WTC11 (cell line): ENCODE measurements around the gene AKT1S1. TPM values are rescaled to one million over a fixed set of nuclear protein-coding genes. Genes with fewer than 3 reads are reported as not detected.

ENCODE experiments used
- ATAC-seq: fragments of 200-7000 bp; cut with Tn5 transposase; 2 replicates; pipeline ENCODE4 v1.10.0; 2021; ENCODE audit warnings: mild to moderate bottlenecking, moderate library complexity
- CTCF ChIA-PET: fragments of 300-600 bp; sonication (Branson Sonifier 250); formaldehyde crosslinking; loops from one replicate; lab custom pipeline; 2021; ENCODE audit warnings: antibody characterized with exemption; lab: Charles Lee
- POLR2A ChIA-PET: fragments of 350-600 bp; sonication (Branson Sonifier 250); formaldehyde crosslinking; loops from one replicate; lab custom pipeline; 2021; ENCODE audit warnings: antibody characterized with exemption; lab: Charles Lee
- DNase-seq: peaks from one replicate; pipeline ENCODE4 v3.0.0; 2021; ENCODE audit warnings: low spot score
- H3K27ac Mint-ChIP-seq: 2 replicates; pipeline ENCODE4 v1.8.0; 2021; ENCODE audit warnings: mixed read lengths
- H3K27me3 Mint-ChIP-seq: 2 replicates; pipeline ENCODE4 v1.8.0; 2021; ENCODE audit warnings: low read depth, mild to moderate bottlenecking, moderate library complexity, mixed read lengths
- H3K36me3 Mint-ChIP-seq: 2 replicates; pipeline ENCODE4 v1.8.0; 2021; ENCODE audit warnings: mixed read lengths
- H3K4me1 Mint-ChIP-seq: 2 replicates; pipeline ENCODE4 v1.8.0; 2022; ENCODE audit warnings: mixed read lengths
- H3K4me3 Mint-ChIP-seq: 2 replicates; pipeline ENCODE4 v1.8.0; 2021; ENCODE audit warnings: mild to moderate bottlenecking, moderate library complexity, mixed read lengths
- H3K9me3 Mint-ChIP-seq: 2 replicates; pipeline ENCODE4 v1.8.0; 2021; ENCODE audit warnings: mixed read lengths
- ATF1 ChIP-seq: sonication (generic); formaldehyde crosslinking; IDR thresholded peaks from 2 replicates; pipeline ENCODE4 v1.8.1; 2023; ENCODE audit warnings: mild to moderate bottlenecking, moderate library complexity, missing genetic modification reagents
- ATF2 ChIP-seq: sonication (generic); formaldehyde crosslinking; IDR thresholded peaks from 2 replicates; pipeline ENCODE4 v1.8.1; 2022; ENCODE audit warnings: low read depth, missing genetic modification reagents, borderline replicate concordance
- E2F1 ChIP-seq: sonication (generic); formaldehyde crosslinking; IDR thresholded peaks from 2 replicates; pipeline ENCODE4 v1.8.0; 2022; ENCODE audit warnings: mild to moderate bottlenecking, missing genetic modification reagents
- ELF4 ChIP-seq: sonication (generic); formaldehyde crosslinking; IDR thresholded peaks from 2 replicates; pipeline ENCODE4 v1.8.1; 2022; ENCODE audit warnings: low read depth, mild to moderate bottlenecking, moderate library complexity, missing genetic modification reagents
- ERG ChIP-seq: fragments of 250-450 bp; sonication (Bioruptor Pico); IDR thresholded peaks from 2 replicates; pipeline ENCODE4 v1.8.0; 2021; ENCODE audit warnings: mild to moderate bottlenecking
- IRF2 ChIP-seq: sonication (generic); formaldehyde crosslinking; IDR thresholded peaks from 2 replicates; pipeline ENCODE4 v1.8.0; 2022; ENCODE audit warnings: low read depth, missing genetic modification reagents, borderline replicate concordance
- NFE2L1 ChIP-seq: sonication (generic); formaldehyde crosslinking; IDR thresholded peaks from 2 replicates; pipeline ENCODE4 v1.8.1; 2023; ENCODE audit warnings: missing genetic modification reagents
- TEAD1 ChIP-seq: sonication (generic); formaldehyde crosslinking; IDR thresholded peaks from 2 replicates; pipeline ENCODE4 v1.8.0; 2022; ENCODE audit warnings: mild to moderate bottlenecking, missing genetic modification reagents
- ZMAT4 ChIP-seq: fragments of 250-450 bp; sonication (Bioruptor Pico); IDR thresholded peaks from 2 replicates; pipeline ENCODE4 v1.9.0; 2021; ENCODE audit warnings: mild to moderate bottlenecking
- total RNA-seq: library from RNA; stranded (reverse); gene quantifications from 3 replicates; pipeline ENCODE4 v1.2.3, GENCODE V29; 2021
- TF ChIP-seq, protein P1 (sequence below): sonication (generic); formaldehyde crosslinking; IDR thresholded peaks from 2 replicates; pipeline ENCODE4 v1.8.1; 2022; ENCODE audit warnings: mild to moderate bottlenecking, moderate library complexity, missing genetic modification reagents
- TF ChIP-seq, protein P2 (sequence below): sonication (generic); formaldehyde crosslinking; IDR thresholded peaks from 2 replicates; pipeline ENCODE4 v1.8.1; 2022; ENCODE audit warnings: missing genetic modification reagents, borderline replicate concordance

Gene AKT1S1
- total RNA-seq, 1 experiment from 2014 or later: 47.8 TPM

DNA sequence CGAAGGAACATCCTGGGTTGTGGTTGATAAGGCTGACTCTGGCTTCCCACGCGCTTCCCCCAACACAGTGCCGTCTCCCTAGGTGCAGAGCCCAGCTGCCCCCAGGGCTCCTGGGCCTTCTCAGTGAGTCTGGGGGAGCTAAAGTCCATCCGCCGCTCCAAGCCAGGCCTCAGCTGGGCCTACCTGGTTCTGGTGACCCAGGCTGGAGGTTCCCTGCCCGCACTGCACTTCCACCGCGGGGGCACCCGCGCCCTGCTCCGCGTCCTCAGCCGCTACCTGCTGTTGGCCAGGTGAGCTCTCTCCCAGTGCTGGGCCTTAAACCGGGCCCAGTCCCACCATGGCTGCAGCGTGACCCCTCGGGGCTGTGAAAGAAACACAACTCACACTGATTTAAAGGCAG is 4.0 kb upstream of the AKT1S1 start (continued):
- no peak for TF ChIP-seq E2F1
- TF ChIP-seq, protein P1, sequence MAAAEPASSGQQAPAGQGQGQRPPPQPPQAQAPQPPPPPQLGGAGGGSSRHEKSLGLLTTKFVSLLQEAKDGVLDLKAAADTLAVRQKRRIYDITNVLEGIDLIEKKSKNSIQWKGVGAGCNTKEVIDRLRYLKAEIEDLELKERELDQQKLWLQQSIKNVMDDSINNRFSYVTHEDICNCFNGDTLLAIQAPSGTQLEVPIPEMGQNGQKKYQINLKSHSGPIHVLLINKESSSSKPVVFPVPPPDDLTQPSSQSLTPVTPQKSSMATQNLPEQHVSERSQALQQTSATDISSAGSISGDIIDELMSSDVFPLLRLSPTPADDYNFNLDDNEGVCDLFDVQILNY: no peak

DNA sequence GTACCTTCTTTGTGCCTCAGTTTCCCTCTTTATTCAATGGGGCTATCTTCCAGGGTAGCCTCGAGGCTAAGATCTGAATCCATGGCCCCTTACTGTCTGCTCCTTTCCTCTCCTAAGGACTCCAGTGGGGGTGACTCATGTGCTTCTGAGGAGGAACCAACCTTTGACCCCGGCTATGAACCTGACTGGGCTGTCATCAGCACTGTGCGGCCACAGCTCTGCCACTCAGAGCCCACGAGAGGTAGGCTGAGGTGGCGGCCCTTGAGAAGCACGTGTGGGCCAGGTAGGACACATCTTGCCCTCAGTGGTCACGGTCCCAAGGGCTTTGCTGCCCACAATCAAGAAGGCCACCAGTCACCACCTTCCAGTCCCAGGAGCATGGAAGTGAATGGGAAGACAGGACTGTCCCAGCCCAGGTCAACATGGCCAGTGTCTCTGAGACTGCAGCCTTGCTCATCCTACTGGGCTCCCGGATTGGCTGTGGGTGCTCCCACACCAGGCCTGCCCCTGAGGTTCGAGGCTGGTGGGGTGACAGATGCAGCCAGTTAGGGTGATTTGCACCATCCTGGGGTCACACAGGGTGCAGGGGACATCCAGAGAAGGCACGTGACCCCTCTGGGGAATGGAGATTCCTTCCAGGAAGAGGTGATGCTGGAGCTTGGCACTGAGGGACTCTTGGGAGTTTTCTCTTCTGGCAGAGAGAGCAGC is 3.2 kb upstream of the AKT1S1 start:
- DNase-seq: no peak
- POLR2A ChIA-PET: no interaction called here
- H3K4me1 Mint-ChIP-seq: peaks cover 18% of the 10 kb centered on the region
- no peak overlapping the region for H3K4me3 Mint-ChIP-seq
- H3K36me3 Mint-ChIP-seq: peaks cover 53% of the 10 kb centered on the region
- CTCF ChIA-PET: interaction anchor here (2.8 kb wide), 1 partner anchor 10 kb away, joined by 11 read pairs; no protein-coding TSS in a partner anchor
- ATAC-seq: no peak
- 0 out of 2 replicates have a peak, but pooled peaks have one; percentile 45 for TF ChIP-seq ATF2 (CRISPR knock-in tag)
- no peak for TF ChIP-seq ELF4 (CRISPR knock-in tag)
- TF ChIP-seq, all 79 proteins: peak for 1
- Mint-ChIP-seq H3K9me3 (no peaks in the 10 kb centered on the region), H3K27ac (no peak overlapping the region), H3K27me3 (no peaks in the 10 kb centered on the region)

DNA sequence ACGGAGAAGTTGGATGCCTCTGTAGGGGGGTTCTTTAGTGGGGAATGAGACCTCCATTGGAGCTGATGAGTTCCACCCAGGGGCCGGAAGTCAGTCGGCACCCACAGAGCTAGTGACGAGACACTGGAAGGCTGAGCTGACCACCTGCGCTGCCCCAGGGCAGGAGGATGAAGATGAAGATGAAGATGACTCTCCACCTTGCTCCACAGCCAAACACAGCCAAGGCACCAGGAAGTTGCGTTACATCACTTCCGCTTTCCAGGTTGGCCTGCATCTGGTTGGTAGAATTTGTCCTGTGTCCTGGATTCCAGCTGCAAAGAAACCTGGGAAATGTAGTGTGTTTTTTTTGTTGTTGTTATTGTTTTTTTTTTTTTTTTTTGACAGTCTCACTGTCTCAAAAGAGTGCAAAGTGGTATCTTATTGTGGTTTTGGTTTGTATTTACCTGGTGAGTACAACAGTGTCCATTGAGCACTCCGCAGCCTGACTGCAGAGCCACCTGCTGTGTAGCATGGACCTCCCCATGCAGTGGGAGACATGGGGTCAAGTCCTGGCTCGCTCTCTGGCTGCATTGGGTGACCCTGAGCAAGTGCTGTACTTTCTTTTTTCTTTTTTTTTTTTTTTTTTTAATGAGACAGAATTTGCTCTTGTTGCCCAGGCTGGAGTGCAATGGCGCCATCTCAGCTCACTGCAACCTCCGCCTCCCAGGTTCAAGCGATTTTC is 2.2 kb upstream of the AKT1S1 start:
- CTCF ChIA-PET: interaction anchor here (1.0 to 2.8 kb wide), 3 partner anchors 9 to 13 kb away, joined by 4 to 11 read pairs (median 4); no protein-coding TSS in a partner anchor
- TF ChIP-seq, protein P2, sequence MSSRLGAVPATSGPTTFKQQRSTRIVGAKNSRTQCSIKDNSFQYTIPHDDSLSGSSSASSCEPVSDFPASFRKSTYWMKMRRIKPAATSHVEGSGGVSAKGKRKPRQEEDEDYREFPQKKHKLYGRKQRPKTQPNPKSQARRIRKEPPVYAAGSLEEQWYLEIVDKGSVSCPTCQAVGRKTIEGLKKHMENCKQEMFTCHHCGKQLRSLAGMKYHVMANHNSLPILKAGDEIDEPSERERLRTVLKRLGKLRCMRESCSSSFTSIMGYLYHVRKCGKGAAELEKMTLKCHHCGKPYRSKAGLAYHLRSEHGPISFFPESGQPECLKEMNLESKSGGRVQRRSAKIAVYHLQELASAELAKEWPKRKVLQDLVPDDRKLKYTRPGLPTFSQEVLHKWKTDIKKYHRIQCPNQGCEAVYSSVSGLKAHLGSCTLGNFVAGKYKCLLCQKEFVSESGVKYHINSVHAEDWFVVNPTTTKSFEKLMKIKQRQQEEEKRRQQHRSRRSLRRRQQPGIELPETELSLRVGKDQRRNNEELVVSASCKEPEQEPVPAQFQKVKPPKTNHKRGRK (CRISPR knock-in tag): 0 out of 2 replicates have a peak, but pooled peaks have one; percentile 21
- TF ChIP-seq NFE2L1 (CRISPR knock-in tag): no peak
- no peak for TF ChIP-seq ZMAT4 (CRISPR knock-in tag)
- POLR2A ChIA-PET: interaction anchor here (0.6 kb wide), 1 partner anchor 42 kb away, joined by 3 read pairs; no protein-coding TSS in a partner anchor
- Mint-ChIP-seq H3K27ac (peak overlapping the region; percentile 100; the same call in 1 of the 2 replicates), H3K4me3 (peak overlapping the region; percentile 10; the same call in 1 of the 2 replicates), H3K4me1 (peaks cover 23% of the 10 kb centered on the region), H3K9me3 (no peaks in the 10 kb centered on the region), H3K36me3 (peaks cover 46% of the 10 kb centered on the region), H3K27me3 (no peaks in the 10 kb centered on the region)
- no peak for DNase-seq
- ATAC-seq: no peak

DNA sequence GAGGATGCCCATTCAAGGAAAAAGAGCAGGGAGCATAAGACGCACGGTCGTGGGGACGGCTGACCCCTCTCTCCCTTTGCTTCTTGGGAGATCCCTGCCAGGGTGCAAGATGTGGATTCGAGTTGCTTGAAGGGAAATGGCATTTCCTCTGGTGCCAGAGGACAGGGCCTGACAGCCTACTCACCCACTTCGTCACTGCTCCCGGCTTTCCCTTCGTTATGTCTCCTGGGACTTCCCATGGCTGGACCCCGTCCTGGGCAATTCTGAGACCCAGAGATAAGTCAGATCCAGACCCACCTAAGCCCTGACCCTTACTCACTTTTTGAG is 1.6 kb upstream of the AKT1S1 start:
- Mint-ChIP-seq H3K27ac (peak overlapping the region; percentile 100), H3K4me3 (no peak overlapping the region), H3K4me1 (peaks cover 23% of the 10 kb centered on the region), H3K27me3 (no peaks in the 10 kb centered on the region), H3K36me3 (peaks cover 44% of the 10 kb centered on the region), H3K9me3 (no peaks in the 10 kb centered on the region)
- CTCF ChIA-PET: interaction anchor here (1.0 to 1.9 kb wide), 3 partner anchors 9 to 12 kb away, joined by 4 to 12 read pairs (median 4); no protein-coding TSS in a partner anchor
- TF ChIP-seq ATF1: no peak
- no peak for TF ChIP-seq ERG (CRISPR knock-in tag)
- no peak for TF ChIP-seq IRF2
- no peak for TF ChIP-seq TEAD1 (CRISPR knock-in tag)
- DNase-seq (no peak), ATAC-seq (no peak)
- POLR2A ChIA-PET: interaction anchor here (0.6 kb wide), 1 partner anchor 42 kb away, joined by 3 read pairs; no protein-coding TSS in a partner anchor
